NCI-H2107 treated with DMSO at 0.1 percent for 48 hours (cell line): ENCODE results near the gene HERC2.

ENCODE experiments used
- DNase-seq: peaks from one replicate; lab custom pipeline; 2025; ENCODE audit not compliant: unreplicated experiment; lab: John Stamatoyannopoulos, UW

HERC2 gene

DNA sequence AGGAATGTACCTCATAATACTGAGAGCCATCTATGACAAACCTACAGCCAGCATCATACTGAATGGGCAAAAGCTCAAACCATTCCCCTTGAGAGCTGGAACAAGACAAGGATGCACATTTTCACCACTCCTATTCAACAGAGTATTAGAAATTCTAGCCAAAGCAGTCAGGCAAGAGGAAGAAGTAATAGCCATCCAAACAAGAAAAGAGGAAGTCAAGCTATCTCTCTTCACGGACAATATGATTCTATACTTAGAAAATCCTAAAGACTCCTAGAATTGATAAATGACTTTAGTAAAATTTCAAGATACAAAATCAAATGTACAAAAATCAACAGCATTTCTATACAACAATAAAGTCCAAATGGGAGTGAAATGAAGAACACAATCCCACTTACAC is 253.0 kb downstream of the HERC2 start:
- no peak for DNase-seq

DNA sequence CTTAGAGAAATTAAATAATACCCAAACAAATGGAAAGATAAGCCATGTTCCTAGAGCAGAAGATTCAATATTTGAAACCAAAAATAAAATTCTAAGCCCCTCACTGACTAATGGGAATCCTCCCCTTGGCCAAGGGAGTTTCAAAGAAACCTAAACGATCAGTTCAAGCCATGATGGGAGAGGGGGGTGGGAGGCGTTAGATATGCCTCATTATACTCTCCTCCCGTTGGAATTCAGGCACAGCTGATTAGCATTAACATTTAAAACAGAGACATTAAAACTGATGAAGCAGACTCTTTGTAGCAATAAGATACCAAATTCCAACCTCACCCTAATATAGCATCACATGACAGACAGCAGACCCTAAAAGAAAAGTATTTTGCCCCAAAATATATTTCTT is 255.7 kb downstream of the HERC2 start:
- no peak for DNase-seq
